ENCODE results near the gene CLPX.
A peak's percentile ranks its signal among the peaks of the same experiment; 100 is the strongest.

The CLPX gene

GRCh38 chr15:65212097-65212496 is 27.0 kb upstream of the CLPX start:
- Histone ChIP-seq H3K4me1 (peaks cover 20% of the 10 kb centered on the region), H3K4me3 (no peak overlapping the region), H3K27me3 (ENCODE audit: low read depth) (no peaks in the 10 kb centered on the region), H3K9me3 (no peaks in the 10 kb centered on the region), H3K36me3 (replicated peaks) (no peaks in the 10 kb centered on the region)
- DNase-seq (ENCODE audit: low spot score in 2 of 2), result peak; percentile 78 to 91
- in situ Hi-C loops (cut with MboI; ENCODE audit: low sequenced_read_pairs), result no loop called here

DNA sequence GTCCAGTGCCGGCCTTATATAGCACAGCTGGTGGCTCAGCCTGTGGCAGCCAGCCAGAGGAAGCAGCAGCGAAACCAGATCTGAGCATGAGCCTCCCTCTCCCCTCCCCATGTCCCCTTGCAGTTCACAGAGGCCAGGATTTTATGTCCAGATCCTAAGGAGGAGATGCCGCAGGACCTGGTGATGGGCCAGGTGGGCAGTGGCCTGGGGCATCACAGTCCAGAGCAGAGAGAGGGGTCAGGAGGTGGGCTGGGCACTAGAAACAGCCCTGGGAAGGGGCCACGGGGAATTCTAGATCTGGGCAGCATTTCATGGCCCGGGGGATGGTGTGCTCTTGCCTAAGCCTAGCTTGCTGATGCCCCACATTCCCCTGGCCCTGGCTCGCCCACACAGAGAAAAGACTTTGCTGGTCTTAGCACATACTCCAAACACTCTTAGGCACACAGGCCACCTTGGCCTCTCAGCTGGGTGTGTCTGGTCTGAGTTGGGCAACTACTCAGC is 26.4 kb upstream of the CLPX start:
- H3K9me3 ChIP-seq, result no peaks in the 10 kb centered on the region
- peaks cover 20% of the 10 kb centered on the region for H3K4me1 ChIP-seq
- no peaks in the 10 kb centered on the region for H3K27me3 ChIP-seq (ENCODE audit: low read depth)
- H3K4me3 ChIP-seq, result no peak overlapping the region
- no peaks in the 10 kb centered on the region for H3K36me3 ChIP-seq (replicated peaks)
- no peak for DNase-seq (ENCODE audit: low spot score in 2 of 2)
- in situ Hi-C loops (cut with MboI; ENCODE audit: low sequenced_read_pairs), result no loop called here

DNA sequence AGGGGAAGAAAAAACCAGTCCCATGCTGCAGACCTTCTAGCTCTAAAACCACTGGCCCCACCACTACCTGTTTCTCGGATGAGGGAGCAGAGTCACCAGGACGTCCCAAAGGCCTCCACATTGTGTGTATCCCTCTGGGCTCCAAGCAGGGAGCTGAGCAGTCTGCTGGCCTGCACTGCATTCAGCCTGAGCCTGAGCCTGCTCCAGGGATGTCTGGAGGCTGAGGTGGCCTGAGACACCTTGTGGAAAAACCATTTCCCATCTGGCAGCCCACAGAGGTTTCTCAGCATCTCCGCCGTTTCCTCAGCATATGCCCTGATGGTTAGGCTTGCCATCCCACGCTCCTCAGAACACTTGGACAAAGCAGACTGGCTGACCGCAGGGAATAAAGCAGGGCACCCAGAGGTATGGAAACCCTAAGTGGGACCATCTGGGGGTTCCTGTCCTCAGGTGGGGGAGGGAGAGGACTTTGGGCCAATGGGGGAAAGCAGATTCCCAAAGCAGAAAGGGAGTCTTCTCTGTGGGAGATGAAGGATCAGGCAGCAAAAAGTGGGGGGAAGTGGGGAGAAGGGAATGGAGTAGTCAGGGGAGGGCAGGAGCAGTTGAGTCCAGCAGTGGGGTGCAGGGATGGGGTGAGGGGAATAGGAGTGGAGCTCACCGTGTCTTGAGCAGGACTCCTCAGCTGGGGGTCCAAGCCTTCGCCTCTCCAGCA is 25.8 kb upstream of the CLPX start, which contains the start of gene CILP:
Gene CILP, minus strand, starts transcription at position 704 of the 712 bp plus-strand sequence. CDS start 1,718 bp downstream, outside the sequence.
- Histone ChIP-seq H3K36me3 (replicated peaks) (no peaks in the 10 kb centered on the region), H3K27me3 (ENCODE audit: low read depth) (no peaks in the 10 kb centered on the region), H3K4me3 (no peak within 1 kb of the TSS), H3K9me3 (no peaks in the 10 kb centered on the region), H3K4me1 (peaks cover 17% of the 10 kb centered on the region)
- DNase-seq (ENCODE audit: low spot score in 2 of 2), result no peak
- in situ Hi-C loops (cut with MboI; ENCODE audit: low sequenced_read_pairs), result no loop called here

DNA sequence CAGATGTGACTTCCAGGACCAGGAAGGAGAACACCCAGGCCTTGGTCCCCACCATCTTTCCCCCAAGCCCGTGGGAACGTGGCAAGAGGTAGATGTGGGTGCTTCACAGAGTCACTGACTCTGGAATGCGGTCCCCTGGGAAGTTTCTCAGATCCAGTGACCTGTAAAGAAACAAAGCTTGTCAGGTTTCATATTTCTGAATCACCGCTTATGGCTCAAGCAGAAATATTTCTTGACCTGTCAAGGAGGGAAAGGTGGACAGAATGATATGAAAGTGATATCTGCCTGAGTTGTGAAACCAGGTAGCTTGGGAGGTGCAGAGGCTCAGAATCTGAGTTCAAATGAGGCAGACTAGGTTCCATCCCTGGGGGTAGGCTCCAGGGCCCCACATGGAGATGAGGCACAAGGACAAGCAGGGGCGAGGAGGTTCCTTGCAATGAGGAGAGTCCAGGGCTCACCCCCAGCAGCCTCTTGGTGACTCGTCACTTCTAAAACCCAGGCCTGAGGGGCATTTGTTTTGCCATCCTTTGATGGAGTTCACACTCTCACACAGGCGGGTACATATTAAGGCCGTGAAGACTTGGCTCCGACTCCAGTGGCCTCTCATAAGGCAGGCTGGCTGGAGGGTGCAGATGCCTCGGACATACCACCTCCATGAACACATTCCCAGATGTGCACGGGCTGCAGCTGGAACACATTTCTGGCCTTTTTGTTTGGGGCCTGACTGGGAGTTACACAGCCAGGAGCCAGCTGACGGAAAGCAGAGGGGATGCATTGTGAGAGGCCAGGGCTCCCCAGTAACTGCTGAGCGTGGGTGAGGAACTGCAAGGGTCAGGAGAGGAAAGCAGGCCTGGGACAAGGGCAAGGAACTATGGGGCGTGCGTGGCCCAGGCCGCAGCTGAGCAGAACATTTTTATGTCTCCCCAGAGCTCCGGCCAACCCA is 24.8 kb upstream of the CLPX start:
- no peaks in the 10 kb centered on the region for H3K36me3 ChIP-seq (replicated peaks)
- DNase-seq (ENCODE audit: low spot score in 2 of 2), result no peak
- H3K4me1 ChIP-seq, result peaks cover 13% of the 10 kb centered on the region
- no peak overlapping the region for H3K4me3 ChIP-seq
- no peaks in the 10 kb centered on the region for H3K27me3 ChIP-seq (ENCODE audit: low read depth)
- H3K9me3 ChIP-seq, result no peaks in the 10 kb centered on the region
- in situ Hi-C loops (cut with MboI; ENCODE audit: low sequenced_read_pairs), result no loop called here

- no peak overlapping the region for H3K4me3 ChIP-seq
- no peaks in the 10 kb centered on the region for H3K27me3 ChIP-seq (ENCODE audit: low read depth)
- H3K36me3 ChIP-seq (replicated peaks), result no peaks in the 10 kb centered on the region
- peaks cover 13% of the 10 kb centered on the region for H3K4me1 ChIP-seq
- in situ Hi-C loops (cut with MboI; ENCODE audit: low sequenced_read_pairs), result no loop called here
- DNase-seq (ENCODE audit: low spot score in 2 of 2), result no peak
- H3K9me3 ChIP-seq, result no peaks in the 10 kb centered on the region
These were observed 23.5 kb upstream of the CLPX start for GRCh38 chr15:65208647-65209046.

DNA sequence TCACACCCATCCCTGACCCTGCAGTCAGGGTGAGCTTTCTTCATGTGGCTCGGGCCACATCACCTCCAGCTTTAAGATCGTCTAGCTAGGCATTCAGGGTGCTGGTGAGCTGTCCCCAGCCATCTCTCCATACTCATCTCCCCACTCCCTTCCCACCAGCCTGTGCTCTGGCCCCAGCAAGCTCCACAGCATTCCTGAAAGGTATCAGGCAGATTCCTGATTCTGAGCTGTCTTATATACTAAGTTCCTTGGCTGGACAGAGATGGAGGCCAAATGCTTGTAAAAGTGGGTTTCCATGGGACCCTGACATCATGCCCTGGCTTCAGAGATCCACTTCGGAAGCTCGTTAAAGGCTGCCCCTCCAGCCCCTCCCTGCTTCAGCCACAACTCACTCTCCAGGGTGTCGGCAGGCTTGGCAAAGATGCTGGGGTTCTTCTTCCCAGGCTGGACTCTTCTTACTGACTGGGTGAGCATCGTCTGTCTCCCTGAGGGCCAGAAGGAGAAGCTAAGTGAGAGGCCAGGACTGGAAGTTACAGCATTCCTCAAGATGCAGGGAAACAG is 22.2 kb upstream of the CLPX start:
- in situ Hi-C loops (cut with MboI; ENCODE audit: low sequenced_read_pairs), result no loop called here
- Histone ChIP-seq H3K36me3 (replicated peaks) (no peaks in the 10 kb centered on the region), H3K9me3 (no peaks in the 10 kb centered on the region), H3K27me3 (ENCODE audit: low read depth) (no peaks in the 10 kb centered on the region), H3K4me3 (no peak overlapping the region), H3K4me1 (peaks cover 9% of the 10 kb centered on the region)
- DNase-seq (ENCODE audit: low spot score in 2 of 2), result no peak

GRCh38 chr15:65206750-65207149 is 21.6 kb upstream of the CLPX start:
- no peak for DNase-seq (ENCODE audit: low spot score in 2 of 2)
- H3K4me1 ChIP-seq, result peaks cover 6% of the 10 kb centered on the region
- no peaks in the 10 kb centered on the region for H3K9me3 ChIP-seq
- no peaks in the 10 kb centered on the region for H3K27me3 ChIP-seq (ENCODE audit: low read depth)
- no peak overlapping the region for H3K4me3 ChIP-seq
- no peaks in the 10 kb centered on the region for H3K36me3 ChIP-seq (replicated peaks)
- in situ Hi-C loops (cut with MboI; ENCODE audit: low sequenced_read_pairs), result no loop called here

GRCh38 chr15:65204931-65205660 is 20.0 kb upstream of the CLPX start:
- Histone ChIP-seq H3K36me3 (replicated peaks) (no peaks in the 10 kb centered on the region), H3K9me3 (no peaks in the 10 kb centered on the region), H3K4me1 (peaks cover 6% of the 10 kb centered on the region), H3K27me3 (ENCODE audit: low read depth) (no peaks in the 10 kb centered on the region), H3K4me3 (no peak overlapping the region)
- in situ Hi-C loops (cut with MboI; ENCODE audit: low sequenced_read_pairs), result no loop called here
- no peak for DNase-seq (ENCODE audit: low spot score in 2 of 2)

DNA sequence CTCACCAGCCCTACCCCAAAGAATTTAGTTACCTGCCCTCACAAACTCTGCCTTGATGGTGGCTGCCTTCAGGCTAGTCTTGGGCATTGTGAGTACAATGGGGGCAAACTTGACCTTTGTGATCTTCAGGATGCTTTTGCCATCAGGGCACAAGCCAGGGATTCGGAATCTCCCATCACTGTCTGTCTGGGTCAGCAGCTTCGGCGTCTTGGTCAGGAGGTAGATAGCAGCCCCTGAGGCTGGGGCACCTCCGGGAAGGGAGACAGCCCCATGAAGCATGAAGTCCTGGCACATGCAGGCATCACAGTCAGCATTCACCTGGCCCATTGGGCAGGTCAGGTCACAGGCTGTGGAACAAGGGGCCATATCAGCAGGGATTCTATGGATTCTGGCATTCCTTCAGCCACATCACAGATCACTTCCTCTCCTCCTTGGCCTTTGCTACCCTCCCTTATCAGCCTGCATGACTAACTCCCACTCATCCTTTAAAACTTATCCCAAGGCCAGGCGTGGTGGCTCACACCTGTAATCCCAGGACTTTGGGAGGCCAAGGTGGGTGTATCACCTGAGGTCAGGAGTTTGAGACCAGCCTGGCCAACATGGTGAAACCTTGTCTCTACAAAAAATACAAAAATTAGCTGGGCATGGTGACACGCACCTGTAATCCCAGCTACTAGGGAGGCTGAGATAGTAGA is 19.2 kb upstream of the CLPX start:
- Histone ChIP-seq H3K27me3 (ENCODE audit: low read depth) (no peaks in the 10 kb centered on the region), H3K4me1 (peaks cover 6% of the 10 kb centered on the region), H3K9me3 (no peaks in the 10 kb centered on the region), H3K36me3 (replicated peaks) (no peaks in the 10 kb centered on the region), H3K4me3 (no peak overlapping the region)
- in situ Hi-C loops (cut with MboI; ENCODE audit: low sequenced_read_pairs), result no loop called here
- DNase-seq (ENCODE audit: low spot score in 2 of 2), result no peak

GRCh38 chr15:65201918-65202317 is 16.8 kb upstream of the CLPX start:
- in situ Hi-C loops (cut with MboI; ENCODE audit: low sequenced_read_pairs), result no loop called here
- Histone ChIP-seq H3K36me3 (replicated peaks) (no peaks in the 10 kb centered on the region), H3K27me3 (ENCODE audit: low read depth) (no peaks in the 10 kb centered on the region), H3K9me3 (no peaks in the 10 kb centered on the region), H3K4me1 (no peaks in the 10 kb centered on the region), H3K4me3 (no peak overlapping the region)
- no peak for DNase-seq (ENCODE audit: low spot score in 2 of 2)

DNA sequence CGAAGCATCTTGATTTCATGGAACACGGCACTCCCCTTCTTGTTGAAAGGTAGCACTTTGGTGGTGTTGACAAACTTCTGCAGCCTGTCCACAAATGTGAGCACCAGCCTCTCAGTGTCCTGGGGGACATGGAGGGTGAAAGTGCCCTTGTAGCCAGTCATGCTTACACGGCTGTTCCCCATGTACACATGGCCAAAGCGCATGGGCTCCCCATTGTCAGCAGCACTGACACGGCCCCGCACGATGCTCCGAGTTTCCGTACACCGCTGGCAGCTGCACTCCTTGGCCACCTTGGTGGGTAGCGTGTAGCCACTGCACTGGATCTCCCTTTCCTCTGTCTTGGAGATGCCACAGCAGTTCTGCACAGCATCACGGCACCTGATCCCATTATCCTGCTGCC is 13.4 kb upstream of the CLPX start:
- in situ Hi-C loops (cut with MboI; ENCODE audit: low sequenced_read_pairs), result loop anchor here (5.0 kb wide), 2 partner anchors 79 to 189 kb away; no protein-coding TSS in a partner anchor
- Histone ChIP-seq H3K36me3 (replicated peaks) (no peaks in the 10 kb centered on the region), H3K27me3 (ENCODE audit: low read depth) (no peaks in the 10 kb centered on the region), H3K4me3 (no peak overlapping the region), H3K4me1 (no peaks in the 10 kb centered on the region), H3K9me3 (no peaks in the 10 kb centered on the region)
- no peak for DNase-seq (ENCODE audit: low spot score in 2 of 2)

GRCh38 chr15:65197337-65197645 is 12.1 kb upstream of the CLPX start:
- Histone ChIP-seq H3K36me3 (replicated peaks) (no peaks in the 10 kb centered on the region), H3K27me3 (ENCODE audit: low read depth) (no peaks in the 10 kb centered on the region), H3K9me3 (no peaks in the 10 kb centered on the region), H3K4me3 (no peak overlapping the region), H3K4me1 (no peaks in the 10 kb centered on the region)
- DNase-seq (ENCODE audit: low spot score in 2 of 2), result no peak
- in situ Hi-C loops (cut with MboI; ENCODE audit: low sequenced_read_pairs), result loop anchor here (5.0 kb wide), 2 partner anchors 80 to 190 kb away; no protein-coding TSS in a partner anchor

Data from HAP-1 (cell line).